Epithelial cell of proximal tubule (primary cell): Measurements from ENCODE around the gene UNC45A. TPM values are rescaled to one million over a fixed set of nuclear protein-coding genes. Genes with fewer than 3 reads are reported as not detected.
A peak's percentile ranks its signal among the peaks of the same experiment; 100 is the strongest.

Source experiments
- DNase-seq: peaks from one replicate; pipeline ENCODE4 v3.0.0-alpha.2; 2011; ENCODE audit warnings: low read depth
- H3K4me3 ChIP-seq: 2 replicates; pipeline ENCODE4 v1.5.1; 2011; ENCODE audit warnings: low read depth, mild to moderate bottlenecking, low read length
- CTCF ChIP-seq: conservative IDR thresholded peaks from 2 replicates; pipeline ENCODE4 v1.5.1; 2012; ENCODE audit warnings: low read depth, mild to moderate bottlenecking, low read length
- total RNA-seq: library from RNA; depleted of rRNA; stranded (reverse); fragments of >200 nt; gene quantifications from 2 replicates; pipeline ENCODE4 v1.2.3, GENCODE V29; 2015

The UNC45A gene
- total RNA-seq, 1 donor from 2014 or later, result 30.8 TPM

- DNase-seq, result no peak
- peak within 1 kb of the TSS; percentile 81 for H3K4me3 ChIP-seq
- peak; percentile 84 for TF ChIP-seq CTCF
Measured at GRCh38 chr15:90931828-90932659, 3.0 kb upstream of the UNC45A start, which contains the start of gene HDDC3. HDDC3 (minus strand) TSS chr15:90932549; CDS start chr15:90932540, 9 bp downstream.

GRCh38 chr15:90932660-90932991, 2.5 kb upstream of the UNC45A start:
- TF ChIP-seq CTCF, result no peak
- H3K4me3 ChIP-seq, result peak overlapping the region; percentile 81
- DNase-seq, result no peak

- no peak overlapping the region for H3K4me3 ChIP-seq
- no peak for DNase-seq
- TF ChIP-seq CTCF, result no peak
Measured at GRCh38 chr15:90933301-90933700, 1.8 kb upstream of the UNC45A start.

- peak overlapping the region; percentile 87 for H3K4me3 ChIP-seq
- no peak for DNase-seq
- peak; percentile 91 for TF ChIP-seq CTCF
Measured at GRCh38 chr15:90934256-90934948, 683 bp upstream of the UNC45A start.

- DNase-seq, result no peak
- H3K4me3 ChIP-seq, result no peak overlapping the region
Measured at GRCh38 chr15:90936823-90937222, 1.7 kb downstream of the UNC45A start.

GRCh38 chr15:90938261-90938660, 3.2 kb downstream of the UNC45A start:
- no peak for TF ChIP-seq CTCF
- H3K4me3 ChIP-seq, result no peak overlapping the region
- no peak for DNase-seq

More at GRCh38 chr15:90936823-90937222, 1.7 kb downstream of the UNC45A start:
- no peak for TF ChIP-seq CTCF

- no peak for DNase-seq
- H3K4me3 ChIP-seq, result no peak overlapping the region
- TF ChIP-seq CTCF, result no peak
Measured at GRCh38 chr15:90939756-90940155, 4.7 kb downstream of the UNC45A start.
